GM18867 (cell line): ENCODE measurements around the gene PIANP.
A peak's percentile ranks its signal among the peaks of the same experiment; 100 is the strongest.
"Not testable (repeated sequence)": the region's sequence is repeated elsewhere in the genome, so short reads cannot be mapped to it uniquely, and the experiment has no call there.

Source experiments
- ATAC-seq: cut with Tn5 transposase; IDR thresholded peaks from one replicate; pipeline ENCODE4 v1.9.1; 2021; ENCODE audit warnings: mild to moderate bottlenecking, moderate library complexity; ENCODE audit not compliant: unreplicated experiment

PIANP gene, protein sequence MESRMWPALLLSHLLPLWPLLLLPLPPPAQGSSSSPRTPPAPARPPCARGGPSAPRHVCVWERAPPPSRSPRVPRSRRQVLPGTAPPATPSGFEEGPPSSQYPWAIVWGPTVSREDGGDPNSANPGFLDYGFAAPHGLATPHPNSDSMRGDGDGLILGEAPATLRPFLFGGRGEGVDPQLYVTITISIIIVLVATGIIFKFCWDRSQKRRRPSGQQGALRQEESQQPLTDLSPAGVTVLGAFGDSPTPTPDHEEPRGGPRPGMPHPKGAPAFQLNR

DNA sequence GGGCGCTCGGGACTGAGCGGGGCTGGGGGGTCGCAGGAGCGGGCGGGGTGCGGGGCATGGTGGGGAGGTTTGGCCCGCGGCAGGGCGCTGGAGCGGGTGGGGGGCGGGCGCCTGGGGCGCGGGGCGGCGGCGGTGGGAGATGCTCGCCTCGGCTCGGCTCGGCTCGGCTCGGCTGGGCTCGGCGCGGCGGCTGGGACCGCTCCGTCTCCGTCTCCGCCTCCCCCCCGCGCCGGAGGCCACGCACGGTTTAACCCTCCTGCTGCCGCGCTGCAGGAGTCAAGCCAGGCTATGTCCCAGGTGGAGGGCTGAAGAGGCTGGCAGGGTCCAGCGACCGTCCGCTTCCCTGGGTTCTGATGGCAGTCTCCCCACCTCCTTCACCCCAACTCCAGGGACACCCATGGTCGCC, at the start of gene PIANP:
TSS of gene PIANP (minus strand) at position 170 of the 406 bp plus-strand sequence. CDS start 2,754 bp downstream, outside the sequence.
- ATAC-seq = no peak

GRCh38 chr12:6748761-6749160, 48.1 kb upstream of the PIANP start:
- ATAC-seq = no peak

DNA sequence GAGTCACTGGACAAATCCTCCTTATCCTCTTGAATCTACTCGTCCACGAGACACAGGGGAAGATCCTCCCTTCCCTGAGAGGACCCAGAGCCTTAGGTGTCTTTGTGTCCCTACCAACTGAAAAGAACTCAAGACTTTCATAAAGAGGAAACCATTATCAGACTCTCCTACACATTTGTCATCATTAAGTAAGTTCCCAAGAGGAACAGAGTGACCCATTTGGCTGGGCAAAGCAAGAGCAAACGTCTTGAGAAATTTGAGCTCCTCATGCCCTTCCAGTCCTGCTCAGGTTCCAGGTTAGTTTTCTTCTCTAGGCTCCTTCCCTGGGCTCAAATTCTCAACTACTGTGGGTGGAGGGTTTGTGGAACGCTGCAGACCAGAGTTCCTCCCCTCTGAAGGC, 46.6 kb upstream of the PIANP start:
- ATAC-seq = no peak

GRCh38 chr12:6745741-6746525, 45.3 kb upstream of the PIANP start:
- no peak for ATAC-seq

DNA sequence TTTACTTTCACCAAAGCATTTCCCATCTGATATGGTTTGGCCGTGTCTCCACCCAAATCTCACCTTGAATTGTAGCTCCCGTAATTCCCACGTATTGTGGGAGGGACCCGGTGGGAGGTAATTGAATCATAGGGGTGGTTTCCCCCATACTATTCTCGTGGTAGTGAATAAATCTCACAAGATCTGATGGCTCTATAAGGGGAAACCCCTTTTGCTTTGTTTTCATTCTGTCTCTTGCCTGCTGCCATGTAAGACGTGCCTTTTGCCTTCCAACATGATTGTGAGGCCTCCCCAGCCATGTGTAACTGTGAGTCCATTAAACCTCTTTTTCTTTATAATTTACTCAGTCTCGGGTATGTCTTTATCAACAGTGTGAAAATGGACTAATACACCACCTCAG, 42.7 kb upstream of the PIANP start:
- ATAC-seq = not testable (repeated sequence)

DNA sequence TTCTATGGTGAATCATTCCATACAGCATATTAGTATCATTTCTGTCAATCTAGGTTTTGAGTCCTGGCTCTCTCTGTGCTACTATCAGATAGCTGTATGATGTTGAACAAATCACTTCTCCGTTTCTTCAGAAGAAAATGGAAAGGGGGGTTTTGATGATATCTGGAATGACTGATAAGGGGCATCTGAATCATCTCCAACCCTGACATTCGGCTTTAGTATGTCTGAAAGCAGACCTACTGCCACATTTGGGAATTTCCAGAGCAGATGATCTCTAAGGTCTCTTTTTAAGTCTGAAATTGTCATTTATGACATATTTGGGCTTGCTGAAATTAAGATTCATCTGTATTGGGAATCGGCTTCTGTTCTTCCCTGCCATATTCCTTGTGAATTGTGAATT, 42.2 kb upstream of the PIANP start:
- no peak for ATAC-seq

GRCh38 chr12:6742080-6742479, 41.5 kb upstream of the PIANP start:
- ATAC-seq = not testable (repeated sequence)

DNA sequence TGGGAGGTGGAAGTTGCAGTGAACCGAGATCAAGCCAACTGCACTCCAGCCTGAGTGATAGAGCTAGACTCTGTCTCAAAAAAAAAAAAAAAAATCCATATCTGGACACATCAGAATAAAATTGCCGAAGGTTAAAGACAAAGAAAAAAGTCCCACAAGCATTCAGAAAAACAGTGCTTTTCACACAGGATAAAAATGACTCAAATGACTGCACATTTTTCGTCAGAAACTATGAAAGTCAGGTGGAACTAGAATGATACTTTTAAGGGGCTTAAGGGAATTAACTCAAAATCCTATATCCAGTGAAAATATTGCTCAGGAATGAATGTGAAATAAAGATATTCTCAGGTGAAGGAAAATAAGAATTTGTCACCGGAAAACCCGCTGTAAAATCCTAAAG, 36.1 kb upstream of the PIANP start:
- no peak for ATAC-seq

DNA sequence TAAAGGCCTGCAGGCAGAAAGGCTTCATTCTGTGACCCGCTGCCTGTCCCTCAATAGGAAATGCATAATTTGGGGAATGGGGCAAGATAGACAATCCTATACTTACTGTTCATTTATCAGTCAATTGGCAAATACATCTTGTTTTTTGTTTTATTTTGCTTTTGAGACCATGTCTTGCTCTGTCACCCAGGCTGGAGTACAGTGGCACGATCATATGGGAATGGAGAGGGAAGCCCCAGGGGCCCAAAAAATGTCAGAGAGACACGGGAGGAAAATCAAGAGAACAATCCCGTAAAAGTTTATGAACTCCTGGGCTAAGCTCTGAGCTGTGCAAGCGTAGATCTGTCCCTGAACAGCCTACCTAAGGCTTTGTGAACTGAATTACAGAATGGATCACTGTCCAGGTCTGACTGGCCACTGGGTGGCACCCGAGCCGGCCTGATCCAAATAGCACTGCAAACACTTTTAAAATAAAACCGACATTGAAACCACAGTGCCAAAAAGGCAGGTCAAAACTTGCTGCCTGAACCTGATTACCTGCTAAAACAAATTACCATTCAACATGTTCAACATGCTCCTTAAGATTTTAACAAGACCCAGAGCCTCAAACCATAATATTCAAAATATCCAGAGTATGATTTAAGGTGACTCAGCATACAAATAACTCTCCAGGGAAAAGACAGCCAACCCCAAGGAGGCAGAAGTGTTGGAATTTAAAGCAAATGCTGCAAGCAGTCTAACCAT, 35.0 kb upstream of the PIANP start:
- no peak for ATAC-seq

- no peak for ATAC-seq
These were observed 34.1 kb upstream of the PIANP start for GRCh38 chr12:6734506-6735387.

DNA sequence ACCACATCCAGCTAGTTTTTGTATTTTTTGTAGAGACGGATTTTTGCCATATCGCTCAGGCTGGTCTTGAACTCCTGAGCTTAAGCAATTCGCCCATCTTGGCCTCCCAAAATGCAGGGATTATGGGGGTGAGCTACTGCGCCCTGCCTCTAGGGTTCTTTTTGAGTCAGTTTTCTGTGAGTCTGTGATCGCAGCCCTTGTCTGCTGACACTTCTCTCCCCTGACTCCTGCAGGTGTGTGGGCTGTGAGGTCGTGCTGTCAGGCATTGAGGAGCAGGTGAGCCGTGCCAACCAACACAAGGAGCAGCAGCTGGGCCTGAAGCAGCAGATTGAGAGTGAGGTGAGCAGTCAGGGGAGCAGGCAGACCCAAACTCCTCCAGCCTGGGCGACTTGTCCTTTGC, 29.6 kb upstream of the PIANP start:
- ATAC-seq = no peak

DNA sequence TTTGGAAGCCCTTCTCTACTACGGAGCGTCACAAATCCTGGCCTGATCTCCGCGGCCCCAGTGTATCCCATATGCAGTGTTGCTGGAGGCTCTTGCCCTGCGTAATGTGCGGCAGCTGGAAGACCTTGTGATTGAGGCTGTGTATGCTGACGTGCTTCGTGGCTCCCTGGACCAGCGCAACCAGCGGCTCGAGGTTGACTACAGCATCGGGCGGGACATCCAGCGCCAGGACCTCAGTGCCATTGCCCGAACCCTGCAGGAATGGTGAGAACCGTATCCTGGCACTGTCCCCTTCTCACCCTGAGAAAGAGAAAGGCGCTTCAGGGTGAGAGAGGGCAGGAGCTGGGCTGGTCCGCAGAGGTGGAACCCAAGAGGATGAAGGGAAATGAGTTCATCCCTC, 28.6 kb upstream of the PIANP start:
- ATAC-seq = no peak

DNA sequence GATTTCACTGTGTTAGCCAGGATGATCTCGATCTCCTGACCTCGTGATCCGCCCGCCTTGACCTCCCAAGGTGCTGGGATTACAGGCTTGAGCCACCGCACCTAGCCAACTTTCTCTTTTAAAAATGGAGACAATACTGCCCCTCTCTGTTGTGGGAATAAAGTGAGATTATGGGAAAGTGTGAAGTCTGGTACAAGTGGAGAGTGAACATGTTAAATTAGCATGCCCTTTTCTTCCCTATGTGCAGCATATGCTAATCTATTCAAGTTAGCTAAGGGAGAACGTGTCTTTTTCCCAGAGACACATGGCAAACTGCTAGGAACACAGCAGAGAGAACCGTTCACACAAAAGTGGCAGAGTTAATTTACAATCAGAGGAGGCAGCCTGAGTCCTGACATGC, 24.7 kb upstream of the PIANP start:
- no peak for ATAC-seq

DNA sequence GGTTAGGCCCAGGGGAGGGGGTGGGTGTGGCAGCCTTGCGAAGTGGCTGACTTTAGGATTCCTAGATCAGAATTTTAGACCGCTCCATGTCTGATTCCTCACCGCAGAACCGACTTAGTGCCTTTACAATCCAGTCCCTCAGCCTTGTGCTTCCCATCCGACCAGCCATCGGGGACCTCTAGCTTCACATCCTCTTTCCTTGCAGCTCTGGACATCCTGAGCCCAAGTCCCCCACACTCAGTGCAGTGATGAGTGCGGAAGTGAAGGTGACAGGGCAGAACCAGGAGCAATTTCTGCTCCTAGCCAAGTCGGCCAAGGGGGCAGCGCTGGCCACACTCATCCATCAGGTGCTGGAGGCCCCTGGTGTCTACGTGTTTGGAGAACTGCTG, 23.8 kb upstream of the PIANP start:
- peak; percentile 18 for ATAC-seq

GRCh38 chr12:6723607-6724408, 23.2 kb upstream of the PIANP start, which contains the start of gene COPS7A:
COPS7A (plus strand) TSS chr12:6724046; CDS start chr12:6724657, 611 bp downstream.
- peak; percentile 90 for ATAC-seq

DNA sequence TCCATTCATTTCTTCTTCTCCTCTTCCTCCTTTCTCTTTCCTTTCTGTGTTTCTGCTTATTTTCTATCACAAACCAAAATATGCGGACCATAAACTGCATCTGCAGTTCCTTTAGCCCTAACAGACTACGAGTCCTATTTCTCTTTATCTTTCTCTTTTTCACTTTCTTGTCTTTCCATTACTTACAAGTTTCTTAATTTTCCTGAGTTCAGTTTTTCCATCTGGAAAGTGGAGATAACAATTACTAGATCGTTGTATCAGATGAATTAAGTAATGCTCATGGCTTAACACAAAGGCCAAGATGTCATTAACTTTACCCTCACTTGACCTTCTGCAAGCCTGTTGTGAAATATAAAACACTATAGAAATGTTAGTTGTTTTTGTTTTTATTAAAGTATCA, 22.2 kb upstream of the PIANP start:
- ATAC-seq = no peak

DNA sequence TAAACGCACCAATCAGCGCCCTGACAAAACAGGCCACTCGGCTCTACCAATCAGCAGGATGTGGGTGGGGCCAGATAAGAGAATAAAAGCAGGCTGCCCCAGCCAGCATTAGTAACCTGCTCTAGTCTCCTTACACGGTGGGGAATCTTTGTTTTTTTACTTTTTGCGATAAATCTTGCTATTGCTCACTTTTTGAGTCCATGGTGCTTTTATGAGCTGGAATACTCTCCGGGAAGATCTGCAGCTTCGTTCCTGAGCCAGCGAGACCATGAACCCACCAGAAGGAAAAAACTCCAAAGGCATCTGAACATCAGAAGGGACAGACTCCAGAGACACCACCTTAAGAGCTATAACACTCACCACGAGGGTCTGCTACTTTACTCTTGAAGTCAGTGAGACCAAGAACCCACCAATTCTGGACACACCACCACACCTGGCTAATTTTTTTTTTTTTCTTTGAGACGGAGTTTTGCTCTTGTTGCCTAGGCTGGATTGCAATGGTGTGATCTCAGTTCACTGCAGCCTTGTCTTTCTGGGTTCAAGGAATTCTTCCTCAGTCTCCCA, 16.3 kb upstream of the PIANP start:
- ATAC-seq = no peak

DNA sequence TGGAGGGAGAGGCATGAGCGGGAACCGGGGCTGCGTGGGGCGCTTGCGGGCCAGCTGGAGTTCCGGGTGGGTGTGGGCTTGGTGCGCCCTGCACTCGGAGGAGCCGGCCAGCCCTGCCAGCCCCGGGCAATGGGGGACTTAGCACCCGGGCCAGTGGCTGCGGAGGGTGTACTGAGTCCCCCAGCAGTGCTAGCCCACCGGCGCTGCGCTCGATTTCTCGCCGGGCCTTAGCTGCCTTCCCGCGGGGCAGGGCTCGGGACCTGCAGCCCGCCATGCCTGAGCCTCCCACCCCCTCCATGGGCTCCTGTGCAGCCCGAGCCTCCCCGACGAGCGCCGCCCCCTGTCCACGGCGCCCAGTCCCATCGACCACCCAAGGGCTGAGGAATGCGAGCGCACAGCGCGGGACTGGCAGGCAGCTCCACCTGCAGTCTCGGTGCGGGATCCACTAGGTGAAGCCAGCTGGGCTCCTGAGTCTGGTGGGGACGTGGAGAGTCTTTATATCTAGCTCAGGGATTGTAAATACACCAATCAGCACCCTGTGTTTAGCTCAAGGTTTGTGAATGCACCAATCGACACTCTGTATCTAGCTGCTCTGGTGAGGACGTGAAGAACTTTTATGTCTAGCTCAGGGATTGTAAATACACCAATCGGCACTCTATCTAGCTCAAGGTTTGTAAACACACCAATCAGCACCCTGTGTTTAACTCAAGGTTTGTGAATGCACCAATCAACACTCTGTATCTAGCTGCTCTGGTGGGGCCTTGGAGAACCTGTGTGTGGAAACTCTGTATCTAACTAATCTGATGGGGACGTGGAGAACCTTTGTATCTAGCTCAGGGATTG, 15.6 kb upstream of the PIANP start:
- not testable (repeated sequence) for ATAC-seq

GRCh38 chr12:6708960-6709394, 8.4 kb upstream of the PIANP start:
- ATAC-seq = no peak
